Smooth muscle cell (in vitro differentiated cells): ENCODE measurements around the gene RAPGEF2. TPM values are rescaled to one million over a fixed set of nuclear protein-coding genes. Genes with fewer than 3 reads are reported as not detected.

Source experiments
- DNase-seq: peaks from one replicate; lab custom pipeline; 2025; ENCODE audit not compliant: unreplicated experiment; lab: John Stamatoyannopoulos, UW
- H2AFZ ChIP-seq: fragments of 200-600 bp; sonication (generic); 2 replicates; pipeline ENCODE4 v1.6.0; 2016; ENCODE audit warnings: antibody characterized with exemption, low read depth, mild to moderate bottlenecking
- H3F3A ChIP-seq: fragments of 200-600 bp; sonication (generic); 2 replicates; pipeline ENCODE4 v1.6.0; 2017; ENCODE audit warnings: antibody characterized with exemption, low read depth
- H3K27ac ChIP-seq: fragments of 200-600 bp; sonication (generic); 2 replicates; pipeline ENCODE4 v1.5.1; 2016; ENCODE audit warnings: low read depth, mild to moderate bottlenecking
- H3K27me3 ChIP-seq: fragments of 200-600 bp; sonication (generic); 2 replicates; pipeline ENCODE4 v1.6.1; 2016; ENCODE audit warnings: low read depth, mild to moderate bottlenecking
- H3K36me3 ChIP-seq: fragments of 200-600 bp; sonication (generic); 2 replicates; pipeline ENCODE4 v1.5.1; 2016; ENCODE audit warnings: low read depth
- H3K4me1 ChIP-seq: fragments of 200-600 bp; sonication (generic); 2 replicates; pipeline ENCODE4 v1.5.1; 2016; ENCODE audit warnings: low read depth
- H3K4me2 ChIP-seq: fragments of 200-600 bp; sonication (generic); 2 replicates; pipeline ENCODE4 v1.6.0; 2016; ENCODE audit warnings: mild to moderate bottlenecking
- H3K4me3 ChIP-seq: fragments of 200-600 bp; sonication (generic); 2 replicates; pipeline ENCODE4 v1.5.1; 2016; ENCODE audit warnings: mild to moderate bottlenecking
- H3K79me2 ChIP-seq: fragments of 200-600 bp; sonication (generic); 2 replicates; pipeline ENCODE4 v1.6.0; 2016; ENCODE audit warnings: low read depth, mild to moderate bottlenecking
- H3K9ac ChIP-seq: fragments of 200-600 bp; sonication (generic); 2 replicates; pipeline ENCODE4 v1.6.0; 2016; ENCODE audit warnings: low read depth
- H3K9me3 ChIP-seq: fragments of 200-600 bp; sonication (generic); replicated peaks from 2 replicates; pipeline ENCODE4 v1.5.1; 2016; ENCODE audit warnings: low read depth
- H4K20me1 ChIP-seq: fragments of 200-600 bp; sonication (generic); 2 replicates; pipeline ENCODE4 v1.6.0; 2016; ENCODE audit warnings: low read depth
- CTCF ChIP-seq: fragments of 200-600 bp; sonication (generic); IDR thresholded peaks from 2 replicates; pipeline ENCODE4 v1.5.1; 2017; ENCODE audit warnings: borderline replicate concordance, mild to moderate bottlenecking, antibody characterized with exemption; ENCODE audit not compliant: insufficient read depth, poor library complexity, severe bottlenecking
- WGBS: methylation state at CpG from one replicate; pipeline ENCODE4 v1.1.7; 2016; ENCODE audit warnings: low lambda C conversion rate; 5-methylcytosine and 5-hydroxymethylcytosine counted together
- polyA plus RNA-seq: library from polyadenylated mRNA; unstranded; fragments of >200 nt; fragmentation: Nextera tagmentation; extraction: Ambion mirVana; gene quantifications from 2 replicates; pipeline ENCODE4 v1.2.1, GENCODE V29; 2016
- total RNA-seq: library from RNA; depleted of rRNA; stranded (reverse); fragments of >200 nt; gene quantifications from 2 replicates; pipeline ENCODE4 v1.2.3, GENCODE V29; 2014

The RAPGEF2 gene
- total and polyA plus RNA-seq, 2 experiments from 2014 or later, result 7.4 to 44.7 TPM

- no peak overlapping the region for H2AFZ ChIP-seq
- H3K4me1 ChIP-seq, result peaks cover 24% of the 10 kb centered on the region
- no peaks in the 10 kb centered on the region for H3K27me3 ChIP-seq
- no peak for DNase-seq
- no peak overlapping the region for H3K4me3 ChIP-seq
- H3K79me2 ChIP-seq, result peaks cover 52% of the 10 kb centered on the region
- H4K20me1 ChIP-seq, result peaks cover 7% of the 10 kb centered on the region
- TF ChIP-seq CTCF, result no peak
- no peaks in the 10 kb centered on the region for H3K36me3 ChIP-seq
- no peak overlapping the region for H3K4me2 ChIP-seq
- 86% methylated on average over 3 of the region's 3 CpGs for WGBS
- H3F3A ChIP-seq, result peaks cover 6% of the 10 kb centered on the region
- H3K27ac ChIP-seq, result no peak overlapping the region
- H3K9ac ChIP-seq, result no peak overlapping the region
- no peaks in the 10 kb centered on the region for H3K9me3 ChIP-seq
Observed at GRCh38 chr4:159224408-159224807, 121.5 kb downstream of the RAPGEF2 start.

GRCh38 chr4:159227378-159227777 lies 124.5 kb downstream of the RAPGEF2 start:
- peaks cover 2% of the 10 kb centered on the region for H4K20me1 ChIP-seq
- H3K36me3 ChIP-seq, result no peaks in the 10 kb centered on the region
- no peaks in the 10 kb centered on the region for H3K27me3 ChIP-seq
- peak overlapping the region; percentile 40 for H3K4me3 ChIP-seq
- WGBS, result 54% methylated on average over 3 of the region's 3 CpGs
- no peak overlapping the region for H2AFZ ChIP-seq
- peak overlapping the region; percentile 80 for H3K4me2 ChIP-seq
- H3K4me1 ChIP-seq, result peaks cover 27% of the 10 kb centered on the region
- peak overlapping the region; percentile 63 for H3K9ac ChIP-seq
- peaks cover 6% of the 10 kb centered on the region for H3F3A ChIP-seq
- TF ChIP-seq CTCF, result no peak
- no peaks in the 10 kb centered on the region for H3K9me3 ChIP-seq
- DNase-seq, result no peak
- peaks cover 69% of the 10 kb centered on the region for H3K79me2 ChIP-seq
- H3K27ac ChIP-seq, result peak overlapping the region; percentile 94

- H3K9ac ChIP-seq, result peak overlapping the region; percentile 64
- H3K27me3 ChIP-seq, result no peaks in the 10 kb centered on the region
- H2AFZ ChIP-seq, result no peak overlapping the region
Observed at GRCh38 chr4:159227984-159228383, 125.1 kb downstream of the RAPGEF2 start.

More at GRCh38 chr4:159227984-159228383, 125.1 kb downstream of the RAPGEF2 start:
- Histone ChIP-seq H3K4me2 (peak overlapping the region; percentile 80), H3F3A (peaks cover 6% of the 10 kb centered on the region), H3K4me3 (peak overlapping the region; percentile 40), H3K4me1 (peaks cover 27% of the 10 kb centered on the region), H3K79me2 (peaks cover 69% of the 10 kb centered on the region), H3K9me3 (no peaks in the 10 kb centered on the region), H4K20me1 (no peaks in the 10 kb centered on the region), H3K27ac (peak overlapping the region; percentile 94), H3K36me3 (no peaks in the 10 kb centered on the region)
- peak; percentile 12 for TF ChIP-seq CTCF
- 9% methylated on average over 11 of the region's 11 CpGs for WGBS
- no peak for DNase-seq
